HTERT RPE-1 (cell line): ENCODE measurements around the gene KIAA1755.
"Not testable (repeated sequence)": the region's sequence is repeated elsewhere in the genome, so short reads cannot be mapped to it uniquely, and the experiment has no call there.

Experiments
- in situ Hi-C: fragments of 300-500 bp; cut with MboI; formaldehyde crosslinking; loops from 4 replicates; pipeline ENCODE4 v1.14.3; 2020; ENCODE audit warnings: low sequenced_read_pairs

Gene KIAA1755

DNA sequence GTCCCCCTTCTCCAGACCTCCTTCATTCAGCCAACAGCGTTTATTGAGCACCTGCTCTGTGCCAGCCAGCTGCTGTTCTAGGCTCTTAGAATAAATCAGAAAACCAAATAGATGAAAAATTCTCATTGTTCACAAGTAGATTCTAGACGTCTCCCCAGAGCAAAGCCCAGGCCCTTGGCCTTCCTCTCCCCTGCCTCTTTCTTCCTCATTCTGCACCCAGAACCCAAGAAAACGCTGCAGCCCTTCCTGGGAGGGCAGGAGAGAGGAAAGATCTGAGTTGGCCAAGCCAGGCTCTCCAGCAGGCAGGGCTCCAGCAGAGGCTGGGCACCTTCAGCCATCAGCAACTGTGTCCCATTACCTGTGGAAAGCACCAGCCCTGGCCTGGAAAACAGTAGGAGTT, 31.4 kb upstream of the KIAA1755 start:
- in situ Hi-C loops, result no loop called here

- in situ Hi-C loops, result no loop called here
Observed at GRCh38 chr20:38290829-38291814, 30.6 kb upstream of the KIAA1755 start.

DNA sequence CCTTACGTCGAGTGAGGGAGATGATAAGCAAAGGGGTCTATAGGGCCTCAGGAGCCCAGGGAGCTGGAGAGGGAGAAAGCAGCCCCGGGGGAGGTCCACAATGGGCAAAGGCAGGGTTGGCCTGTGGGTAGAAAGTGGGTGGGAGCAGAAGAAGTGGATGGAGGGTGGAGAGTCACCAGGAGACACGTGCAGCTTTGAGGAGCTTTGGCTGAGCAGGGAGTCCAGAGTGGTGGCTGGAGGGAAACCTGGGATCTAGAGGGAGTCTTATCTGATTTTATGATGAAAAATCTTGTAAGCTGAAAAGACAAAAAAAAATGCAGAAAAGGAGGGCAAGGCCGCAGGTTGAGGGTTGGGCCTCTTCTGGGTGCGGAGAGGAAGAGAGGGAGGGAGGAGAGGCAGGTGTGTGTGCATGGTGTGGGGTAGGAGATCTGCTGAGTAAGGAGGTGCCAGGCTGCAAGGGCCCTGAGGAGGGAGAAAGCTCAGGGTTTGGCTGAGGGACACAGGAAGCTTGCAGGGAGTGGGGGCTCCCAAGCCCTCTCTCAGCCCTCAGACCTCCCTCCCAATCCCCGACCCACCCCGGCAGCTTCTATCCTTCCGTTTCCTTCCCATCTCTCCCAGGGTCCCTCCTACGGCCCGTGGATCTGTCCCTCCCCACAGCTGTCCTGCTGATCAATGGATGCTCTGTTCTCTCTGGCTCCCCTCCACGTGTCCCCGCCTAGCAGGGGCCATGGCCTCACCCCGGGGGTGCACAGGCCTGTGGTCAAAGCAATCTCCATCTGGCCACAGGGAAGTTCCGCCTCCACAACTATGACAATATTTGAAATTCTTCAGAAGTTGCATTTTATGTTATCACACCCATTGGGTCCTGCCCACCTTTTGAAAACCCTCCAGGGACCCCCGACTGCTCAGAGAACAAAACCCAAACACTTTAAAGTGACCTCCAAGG, 26.3 kb upstream of the KIAA1755 start:
- in situ Hi-C loops, result no loop called here

GRCh38 chr20:38284893-38285444, 24.4 kb upstream of the KIAA1755 start:
- in situ Hi-C loops, result no loop called here

DNA sequence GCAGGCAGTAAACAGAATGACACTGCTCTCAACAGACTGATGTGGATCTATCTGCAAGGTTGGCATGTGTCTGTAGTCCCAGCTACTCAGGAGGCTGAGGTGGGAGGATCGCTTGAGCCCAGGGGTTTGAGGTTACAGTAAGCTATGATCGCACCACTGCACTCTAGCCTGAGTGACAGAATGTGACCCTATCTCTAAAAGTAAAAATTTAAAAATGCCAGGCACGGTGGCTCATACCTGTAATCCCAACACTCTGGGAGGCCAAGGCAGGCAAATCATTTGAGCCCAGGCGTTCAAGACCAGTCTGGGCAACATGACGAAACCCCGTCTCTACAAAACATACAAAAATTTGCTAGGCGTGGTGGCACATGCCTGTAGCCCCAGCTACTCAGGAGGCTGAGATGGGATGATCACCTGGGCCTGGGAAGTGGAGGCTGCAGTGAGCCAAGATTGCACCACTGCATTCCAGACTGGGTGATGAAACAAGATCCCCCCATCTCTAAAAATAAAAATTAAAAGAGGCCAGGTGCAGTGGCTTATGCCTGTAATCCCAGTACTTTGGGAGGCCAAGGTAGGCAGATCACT, 23.6 kb upstream of the KIAA1755 start:
- in situ Hi-C loops, result not testable (repeated sequence)

- in situ Hi-C loops, result no loop called here
Observed at GRCh38 chr20:38283236-38283635, 22.7 kb upstream of the KIAA1755 start.

- in situ Hi-C loops, result not testable (repeated sequence)
Observed at GRCh38 chr20:38281176-38281915, 20.8 kb upstream of the KIAA1755 start.

DNA sequence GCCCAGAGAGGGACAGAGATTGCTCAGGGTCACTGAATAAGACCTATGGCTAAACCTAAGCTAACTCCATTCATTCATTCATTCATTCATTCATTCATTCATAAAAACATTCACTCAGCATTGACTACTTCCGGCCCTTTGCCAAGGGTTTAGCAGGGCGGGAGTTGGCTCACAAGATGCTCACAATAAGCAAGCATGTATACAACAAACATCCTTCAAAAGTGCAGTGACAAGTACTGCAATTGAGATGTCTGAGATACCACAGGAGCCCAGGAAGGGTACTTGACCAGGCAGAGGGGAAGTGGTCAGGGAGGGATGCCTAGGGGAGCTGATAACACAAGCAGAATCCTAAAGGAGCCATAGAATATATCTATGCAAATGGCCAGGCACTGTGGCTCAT, 18.2 kb upstream of the KIAA1755 start:
- in situ Hi-C loops, result no loop called here

DNA sequence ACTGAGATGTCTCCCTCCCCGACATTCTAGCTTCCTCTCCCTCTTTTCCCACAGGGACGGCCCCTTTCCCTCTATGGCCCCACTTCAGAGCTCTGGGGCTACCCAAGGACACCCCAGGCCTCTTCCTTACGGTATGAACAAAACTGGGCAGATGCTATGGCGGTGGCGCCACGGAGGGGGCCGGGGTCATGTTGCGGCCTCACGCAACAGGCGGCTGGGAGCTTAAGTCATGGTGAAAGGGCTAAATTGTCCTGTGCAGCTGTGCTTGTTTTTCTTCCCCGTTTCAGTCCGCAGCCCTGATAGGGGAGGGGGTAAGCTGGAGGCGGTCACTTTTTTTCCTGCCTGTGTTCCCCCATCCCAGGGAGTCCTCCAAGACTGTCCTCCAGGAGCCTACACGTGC, 17.6 kb upstream of the KIAA1755 start:
- in situ Hi-C loops, result no loop called here

- in situ Hi-C loops, result no loop called here
Observed at GRCh38 chr20:38277691-38278090, 17.2 kb upstream of the KIAA1755 start.

DNA sequence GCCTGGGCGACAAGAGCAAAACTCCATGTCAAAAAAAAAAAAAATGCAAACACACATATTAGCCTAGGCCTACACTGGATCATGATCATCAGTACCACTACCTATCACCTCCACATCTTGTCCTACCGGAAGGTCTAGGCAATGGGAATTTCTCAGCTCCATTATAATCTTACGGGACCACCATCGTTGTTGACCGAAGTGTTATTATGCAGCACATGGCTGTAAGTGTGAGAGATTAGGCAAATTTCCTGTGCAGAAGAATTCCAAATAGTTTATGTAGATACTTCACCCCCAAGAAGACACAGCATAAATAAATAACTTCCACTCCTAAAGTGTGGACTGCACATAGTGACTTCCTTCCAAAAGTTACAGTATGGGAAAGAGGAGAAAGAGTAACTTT, 16.8 kb upstream of the KIAA1755 start:
- in situ Hi-C loops, result no loop called here

GRCh38 chr20:38275815-38276550, 15.4 kb upstream of the KIAA1755 start:
- in situ Hi-C loops, result no loop called here

DNA sequence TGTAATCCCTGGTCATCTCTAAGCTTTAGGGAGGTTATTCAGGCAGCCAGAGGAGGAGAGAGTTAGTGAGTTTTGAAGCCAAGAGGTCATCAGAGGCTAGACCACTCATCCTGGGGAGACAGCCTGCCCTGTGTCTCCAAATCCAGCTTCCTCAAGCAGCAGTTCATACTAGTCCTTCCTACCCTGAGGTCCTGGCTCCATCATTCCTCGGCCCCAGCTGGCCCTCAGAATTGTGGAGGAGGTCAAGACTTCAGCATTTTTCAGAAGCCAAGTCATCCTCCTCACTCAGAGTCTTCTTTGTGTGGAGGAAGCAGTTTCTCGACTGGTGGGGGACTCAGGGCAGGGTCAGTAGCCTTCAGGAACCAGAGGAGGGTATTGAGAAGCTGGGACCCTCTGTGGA, 12.4 kb upstream of the KIAA1755 start:
- in situ Hi-C loops, result no loop called here

- in situ Hi-C loops, result no loop called here
Observed at GRCh38 chr20:38272398-38272797, 11.9 kb upstream of the KIAA1755 start.

DNA sequence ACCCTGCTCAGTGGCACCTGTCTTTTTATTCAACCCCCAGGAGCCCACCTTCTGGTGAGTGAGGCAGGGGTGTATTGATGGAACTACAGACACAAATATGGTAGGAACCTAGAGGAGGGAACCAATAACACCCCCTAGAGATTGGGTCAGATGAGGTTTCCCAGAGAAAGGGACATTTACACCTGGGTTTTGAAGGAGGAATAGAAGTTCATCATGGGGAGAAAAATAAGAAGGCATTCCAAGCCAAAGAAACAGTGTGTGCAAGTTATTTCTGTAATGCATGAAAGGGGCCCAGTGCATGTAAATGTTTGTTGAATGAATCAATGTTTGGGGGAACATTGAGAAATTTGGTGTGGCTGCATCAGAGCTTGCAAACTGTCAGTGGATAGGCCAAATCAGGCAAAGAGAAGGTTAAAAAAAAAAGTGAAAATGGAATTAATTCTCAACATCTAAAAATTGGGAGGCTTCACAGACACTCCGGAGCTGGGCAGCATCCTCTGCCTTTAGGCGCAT, 11.1 kb upstream of the KIAA1755 start:
- in situ Hi-C loops, result no loop called here

GRCh38 chr20:38270869-38271605, 10.5 kb upstream of the KIAA1755 start:
- in situ Hi-C loops, result no loop called here

DNA sequence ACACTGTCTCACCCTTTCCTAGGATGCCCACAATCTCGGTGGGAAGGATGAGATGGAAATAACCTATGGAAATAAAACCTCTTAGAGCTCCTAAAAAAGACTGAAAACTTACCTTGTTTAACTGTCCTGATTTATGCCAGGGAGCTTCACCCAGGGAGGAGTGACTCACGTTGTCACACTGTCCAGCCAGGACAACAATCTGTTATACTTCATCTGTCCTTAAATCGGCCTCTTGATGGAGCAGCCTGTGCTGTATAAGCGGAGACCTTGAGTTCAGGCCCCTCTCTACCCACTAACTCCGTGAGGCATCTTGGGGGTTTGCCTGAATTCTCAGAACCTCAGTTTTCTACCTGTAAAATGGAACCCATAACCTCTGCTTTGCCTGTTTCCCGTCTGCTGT, 9.2 kb upstream of the KIAA1755 start:
- in situ Hi-C loops, result no loop called here

DNA sequence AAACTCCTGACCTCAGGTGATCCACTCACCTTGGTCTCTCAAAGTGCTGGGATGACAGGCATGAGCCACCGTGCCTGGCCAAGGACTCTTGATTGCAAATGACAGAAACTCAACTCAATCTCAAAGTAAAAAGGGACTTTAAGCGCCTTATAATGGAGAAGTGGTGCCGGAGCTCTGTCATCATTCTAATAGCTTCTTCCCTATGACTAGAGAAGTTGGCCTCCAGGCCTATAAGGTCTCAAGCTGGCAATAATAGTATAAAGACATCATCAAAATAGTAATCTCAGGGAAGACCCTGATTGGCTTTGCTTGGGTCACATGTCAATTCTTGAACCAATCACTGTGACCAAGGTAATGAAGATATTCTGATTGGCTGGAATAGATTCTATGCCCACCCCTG, 8.5 kb upstream of the KIAA1755 start:
- in situ Hi-C loops, result no loop called here
